GM23338 (cell line): Measurements from ENCODE around the gene PRAMEF33. TPM values are rescaled to one million over a fixed set of nuclear protein-coding genes. Genes with fewer than 3 reads are reported as not detected.
"Not testable (repeated sequence)": the region's sequence is repeated elsewhere in the genome, so short reads cannot be mapped to it uniquely, and the experiment has no call there.

Experiments
- ATAC-seq: fragments of 200-7000 bp; cut with Tn5 transposase; 3 replicates; pipeline ENCODE4 v1.9.1; 2020
- DNase-seq: peaks from one replicate; pipeline ENCODE4 v3.0.0-alpha.2; 2015; ENCODE audit warnings: low spot score
- H2AFZ ChIP-seq: fragments of 200-600 bp; sonication (generic); 2 replicates; pipeline ENCODE4 v1.8.0; 2016; ENCODE audit warnings: antibody characterized with exemption, mild to moderate bottlenecking, moderate library complexity
- H3F3A ChIP-seq: fragments of 200-600 bp; sonication (generic); replicated peaks from 2 replicates; pipeline ENCODE4 v1.8.0; 2017; ENCODE audit warnings: antibody characterized with exemption, mixed run types, low read depth
- H3K27ac ChIP-seq: fragments of 200-600 bp; sonication (generic); 2 replicates; pipeline ENCODE4 v1.6.1; 2016; ENCODE audit warnings: low read depth
- H3K27me3 ChIP-seq: fragments of 200-600 bp; sonication (generic); 2 replicates; pipeline ENCODE4 v1.8.0; 2016; ENCODE audit warnings: mild to moderate bottlenecking, mixed run types, moderate library complexity; ENCODE audit not compliant: insufficient read depth
- H3K36me3 ChIP-seq: fragments of 200-600 bp; sonication (generic); 2 replicates; pipeline ENCODE4 v1.8.0; 2016; ENCODE audit warnings: mild to moderate bottlenecking; ENCODE audit not compliant: insufficient read depth
- H3K4me1 ChIP-seq: fragments of 200-600 bp; sonication (generic); 2 replicates; pipeline ENCODE4 v1.8.0; 2016; ENCODE audit warnings: mild to moderate bottlenecking, moderate library complexity; ENCODE audit not compliant: insufficient read depth
- H3K4me2 ChIP-seq: fragments of 200-600 bp; sonication (generic); 2 replicates; pipeline ENCODE4 v1.7.1; 2017; ENCODE audit warnings: mixed run types
- H3K4me3 ChIP-seq: fragments of 200-600 bp; sonication (generic); 2 replicates; pipeline ENCODE4 v1.6.1; 2016; ENCODE audit warnings: mixed run types
- H3K79me2 ChIP-seq: fragments of 200-600 bp; sonication (generic); replicated peaks from 2 replicates; pipeline ENCODE4 v1.8.0; 2017; ENCODE audit warnings: mild to moderate bottlenecking; ENCODE audit not compliant: insufficient read depth
- H3K9me2 ChIP-seq: fragments of 200-600 bp; sonication (generic); 2 replicates; pipeline ENCODE4 v1.8.0; 2017; ENCODE audit not compliant: insufficient read depth
- H4K20me1 ChIP-seq: fragments of 200-600 bp; sonication (generic); replicated peaks from 2 replicates; pipeline ENCODE4 v1.8.0; 2017; ENCODE audit warnings: mild to moderate bottlenecking; ENCODE audit not compliant: insufficient read depth
- H3K27ac Mint-ChIP-seq: 2 replicates; pipeline ENCODE4 v1.8.0; 2020; ENCODE audit warnings: inconsistent platforms, mild to moderate bottlenecking, moderate library complexity, mixed read lengths
- H3K27me3 Mint-ChIP-seq: 3 replicates; pipeline ENCODE4 v1.8.0; 2022; ENCODE audit warnings: low read depth, mild to moderate bottlenecking, moderate library complexity, mixed read lengths, inconsistent platforms; ENCODE audit not compliant: insufficient read depth, poor library complexity
- H3K36me3 Mint-ChIP-seq: 3 replicates; pipeline ENCODE4 v1.8.0; 2021; ENCODE audit warnings: low read depth, mild to moderate bottlenecking, inconsistent platforms, moderate library complexity, mixed read lengths
- H3K4me1 Mint-ChIP-seq: 3 replicates; pipeline ENCODE4 v1.8.0; 2020; ENCODE audit warnings: mild to moderate bottlenecking, inconsistent platforms, mixed read lengths
- H3K4me3 Mint-ChIP-seq: 3 replicates; pipeline ENCODE4 v1.8.0; 2021; ENCODE audit warnings: moderate library complexity, mild to moderate bottlenecking, inconsistent platforms, mixed read lengths
- H3K9me3 Mint-ChIP-seq: 3 replicates; pipeline ENCODE4 v1.8.0; 2020; ENCODE audit warnings: moderate library complexity, mild to moderate bottlenecking, inconsistent platforms, mixed read lengths
- polyA plus RNA-seq: library from polyadenylated mRNA; unstranded; fragments of >200 nt; fragmentation: Nextera tagmentation; extraction: Ambion mirVana; gene quantifications from 2 replicates; pipeline ENCODE4 v1.2.1, GENCODE V29; 2016
- total RNA-seq: library from RNA; depleted of rRNA; stranded (reverse); fragments of >200 nt; shearing (Covaris generic); gene quantifications from 2 replicates; pipeline ENCODE4 v1.2.3, GENCODE V29; 2014

Gene PRAMEF33
- total and polyA plus RNA-seq, 2 experiments from 2014 or later = not detected

DNA sequence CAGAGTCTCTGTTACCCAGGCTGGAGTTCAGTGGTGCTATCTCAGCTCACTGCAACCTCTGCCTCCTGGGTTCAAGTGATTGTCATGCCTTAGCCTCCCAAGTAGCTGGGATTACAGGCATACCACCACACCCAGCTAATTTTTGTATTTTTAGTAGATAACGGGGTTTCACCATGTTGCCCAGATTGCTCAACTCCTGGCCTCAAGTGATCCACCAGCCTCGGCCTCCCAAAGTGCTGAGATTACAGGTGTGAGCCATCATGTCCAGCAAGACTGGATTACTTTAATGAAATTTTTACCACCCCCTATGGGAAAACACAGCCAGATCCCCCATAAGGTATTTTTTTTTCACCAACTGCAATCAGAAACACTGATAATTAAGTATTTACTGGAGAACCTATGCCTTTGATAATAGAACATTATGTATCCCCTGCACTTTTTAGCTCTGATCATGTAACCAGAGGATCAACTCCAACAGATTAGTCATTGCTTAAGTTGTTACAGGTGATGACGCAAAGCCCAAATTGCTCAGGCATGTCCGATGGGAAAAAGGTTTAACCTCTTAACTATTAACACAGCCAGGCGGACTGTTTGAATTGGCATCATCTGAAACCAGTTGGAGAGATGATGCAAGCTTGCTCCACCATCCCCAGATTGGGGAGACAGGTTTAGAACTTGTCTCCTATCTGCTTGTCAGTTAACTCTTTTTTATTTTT is 6.0 kb upstream of the PRAMEF33 start:
- H3K4me1 Mint-ChIP-seq, H2AFZ ChIP-seq, H3K27ac ChIP-seq, H3K27me3 Mint-ChIP-seq, H3K9me2 ChIP-seq, H3K79me2 ChIP-seq, ATAC-seq, H3K4me2 ChIP-seq, H3K27ac Mint-ChIP-seq, H3K4me3 ChIP-seq, H3K36me3 Mint-ChIP-seq, H3K4me1 ChIP-seq, H3F3A ChIP-seq, H3K4me3 Mint-ChIP-seq, H3K36me3 ChIP-seq, H3K9me3 Mint-ChIP-seq, DNase-seq, H3K27me3 ChIP-seq, H4K20me1 ChIP-seq: not testable (repeated sequence)

DNA sequence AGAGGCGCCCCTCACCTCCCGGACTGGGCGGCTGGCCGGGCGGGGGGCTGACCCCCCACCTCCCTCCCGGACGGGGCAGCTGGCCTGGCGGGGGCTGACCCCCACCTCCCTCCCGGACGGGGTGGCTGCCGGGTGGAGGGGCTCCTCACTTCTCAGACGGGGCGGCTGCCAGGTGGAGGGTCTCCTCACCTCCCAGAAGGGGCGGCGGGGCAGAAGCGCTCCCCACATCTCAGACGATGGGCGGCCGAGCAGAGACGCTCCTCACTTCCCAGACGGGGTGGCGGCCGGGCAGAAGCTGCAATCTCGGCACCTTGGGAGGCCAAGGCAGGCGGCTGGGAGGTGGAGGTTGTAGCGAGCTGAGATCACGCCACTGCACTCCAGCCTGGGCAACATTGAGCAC is 4.6 kb upstream of the PRAMEF33 start:
- not testable (repeated sequence) for H3K79me2 ChIP-seq, H3K36me3 Mint-ChIP-seq, H3K27me3 ChIP-seq, H3K27ac Mint-ChIP-seq, H3K27me3 Mint-ChIP-seq, H4K20me1 ChIP-seq, H3K4me1 ChIP-seq, H3K4me2 ChIP-seq, DNase-seq, H3K4me1 Mint-ChIP-seq, H3F3A ChIP-seq, H3K4me3 ChIP-seq, H3K9me3 Mint-ChIP-seq, H3K9me2 ChIP-seq, H2AFZ ChIP-seq, ATAC-seq, H3K36me3 ChIP-seq, H3K27ac ChIP-seq, H3K4me3 Mint-ChIP-seq

DNA sequence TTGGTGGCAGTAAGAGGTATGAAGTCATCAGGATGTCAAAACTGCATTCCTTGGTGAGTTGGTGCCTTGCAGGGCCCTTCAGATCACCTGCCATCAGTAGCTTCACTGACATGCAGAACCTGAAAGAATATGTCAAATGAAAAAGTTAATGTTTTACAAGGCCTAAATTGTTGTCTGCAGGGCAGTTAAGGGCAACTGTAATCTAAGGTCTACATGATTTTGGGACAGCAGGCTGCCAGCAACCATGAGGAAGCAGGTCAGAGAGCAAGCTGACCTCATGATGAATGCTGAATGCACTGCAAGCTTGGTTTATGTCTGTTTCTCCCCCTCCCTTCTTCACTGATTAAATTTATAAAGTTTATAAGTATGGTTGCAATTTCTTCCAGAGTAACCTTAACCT is 1.1 kb upstream of the PRAMEF33 start:
- DNase-seq, H3K4me3 ChIP-seq, H3K4me1 ChIP-seq, H4K20me1 ChIP-seq, H3K4me2 ChIP-seq, H3K27ac ChIP-seq, H3K36me3 Mint-ChIP-seq, H3K27ac Mint-ChIP-seq, H3K9me2 ChIP-seq, H3K79me2 ChIP-seq, H3K4me3 Mint-ChIP-seq, H3K36me3 ChIP-seq, H2AFZ ChIP-seq, H3K27me3 Mint-ChIP-seq, H3F3A ChIP-seq, H3K9me3 Mint-ChIP-seq, H3K27me3 ChIP-seq, H3K4me1 Mint-ChIP-seq, ATAC-seq: not testable (repeated sequence)

DNA sequence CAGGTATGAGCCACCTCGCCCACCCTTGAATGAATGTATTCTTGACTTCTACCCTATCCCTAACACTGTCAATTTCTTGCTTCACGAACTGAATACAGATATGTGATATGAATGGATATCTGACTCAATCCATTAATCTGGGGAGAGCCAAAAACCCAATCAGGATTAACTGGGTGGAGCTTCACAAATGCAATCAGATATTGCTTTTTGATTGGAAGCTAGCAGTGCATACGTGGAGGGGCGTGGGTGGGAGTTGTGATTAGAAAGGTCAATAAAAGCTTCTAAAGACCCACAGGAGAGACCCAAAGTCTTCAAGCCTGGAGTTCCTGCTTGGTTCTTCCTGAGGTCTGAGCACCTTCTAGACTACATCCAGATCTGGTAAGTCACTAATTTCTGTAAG is 11.9 kb downstream of the PRAMEF33 start, which contains the start of gene PRAMEF15:
Gene PRAMEF15 (plus strand): TSS at position 301 of the 400 bp plus-strand sequence. CDS start 2,827 bp downstream, outside the sequence.
- not testable (repeated sequence) for H3K4me2 ChIP-seq, H3K27me3 Mint-ChIP-seq

DNA sequence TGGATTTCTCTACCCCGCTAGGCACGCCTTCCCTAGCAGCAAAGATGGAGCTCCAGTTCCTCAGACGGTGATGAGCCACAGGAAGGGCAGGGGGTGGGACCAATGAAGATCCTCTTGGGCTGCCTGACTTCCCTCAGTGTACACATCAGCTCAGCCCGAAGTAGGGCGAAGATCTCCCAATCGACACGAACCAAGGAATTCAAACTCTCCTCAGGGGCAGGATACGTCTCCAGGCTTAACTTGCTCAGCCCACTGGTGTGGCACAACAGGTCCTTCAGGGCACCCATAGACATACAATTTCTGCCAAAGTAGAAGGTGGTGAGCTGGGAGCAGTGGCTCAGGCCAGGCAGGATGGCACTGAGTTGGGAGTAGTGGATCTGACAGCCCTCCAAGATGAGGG is 39.2 kb downstream of the PRAMEF33 start:
- H3K27ac Mint-ChIP-seq, H3K4me3 Mint-ChIP-seq, H3K27ac ChIP-seq, H3K79me2 ChIP-seq, H3K4me2 ChIP-seq, H3K4me1 ChIP-seq, H3K4me3 ChIP-seq, H3K9me2 ChIP-seq, H3K36me3 Mint-ChIP-seq, DNase-seq, H4K20me1 ChIP-seq, H3F3A ChIP-seq, H2AFZ ChIP-seq, H3K27me3 Mint-ChIP-seq, H3K4me1 Mint-ChIP-seq, ATAC-seq, H3K36me3 ChIP-seq, H3K27me3 ChIP-seq: not testable (repeated sequence)
- peaks cover 43% of the 10 kb centered on the region for H3K9me3 Mint-ChIP-seq

More for the DNA sequence above, 11.9 kb downstream of the PRAMEF33 start, which contains the start of gene PRAMEF15:
- not testable (repeated sequence) for H3K27ac ChIP-seq, H3K27me3 ChIP-seq, H3K4me3 Mint-ChIP-seq, H3K4me3 ChIP-seq, H3K4me1 ChIP-seq, H3K79me2 ChIP-seq, H3K36me3 ChIP-seq, H3K27ac Mint-ChIP-seq, H2AFZ ChIP-seq, H3F3A ChIP-seq, H4K20me1 ChIP-seq, DNase-seq, H3K9me2 ChIP-seq, ATAC-seq, H3K4me1 Mint-ChIP-seq
- Mint-ChIP-seq H3K36me3 (peaks cover 11% of the 10 kb centered on the region; the same call in 2 of the 3 replicates), H3K9me3 (peaks cover 46% of the 10 kb centered on the region)

DNA sequence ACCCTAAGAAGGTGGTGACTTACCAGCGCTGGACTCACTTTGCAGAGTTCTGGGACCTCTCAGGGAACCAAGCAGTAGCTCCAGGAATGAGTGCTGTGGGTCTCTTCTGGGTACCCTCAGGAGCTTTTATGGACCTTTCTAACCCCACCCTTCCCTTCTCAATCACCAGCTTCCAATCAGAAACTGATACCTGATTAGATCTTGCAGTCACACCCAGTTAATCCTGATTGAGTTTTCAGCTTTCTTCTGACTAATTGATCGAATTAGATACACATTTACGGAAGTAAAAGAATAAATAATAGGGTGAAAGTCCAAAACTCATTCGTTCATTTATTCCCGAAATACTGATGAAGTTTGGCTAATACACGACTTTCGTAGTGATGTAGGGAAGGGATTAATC is 43.7 kb downstream of the PRAMEF33 start, which contains the start of gene PRAMEF14:
Gene PRAMEF14 (minus strand): TSS at position 101 of the 400 bp plus-strand sequence. CDS start 1,820 bp downstream, outside the sequence.
- ATAC-seq, H3K4me3 ChIP-seq, H3K27ac Mint-ChIP-seq, H3K4me3 Mint-ChIP-seq, H3K4me2 ChIP-seq, H3K27me3 ChIP-seq, H3K27me3 Mint-ChIP-seq, H3K9me2 ChIP-seq, H3K27ac ChIP-seq, H3F3A ChIP-seq, H3K79me2 ChIP-seq, H3K4me1 Mint-ChIP-seq, H3K4me1 ChIP-seq, DNase-seq, H2AFZ ChIP-seq, H3K36me3 ChIP-seq, H4K20me1 ChIP-seq, H3K36me3 Mint-ChIP-seq: not testable (repeated sequence)
- H3K9me3 Mint-ChIP-seq = peaks cover 47% of the 10 kb centered on the region
